ENCODE results near the gene GRK4. TPM values are rescaled to one million over a fixed set of nuclear protein-coding genes. Genes with fewer than 3 reads are reported as not detected.

The GRK4 gene
- polyA plus RNA-seq, 1 of the 3 experiments (the other 2 are of a cell fraction) = 2.7 TPM

GRCh38 chr4:2927016-2927695 is 36.2 kb upstream of the GRK4 start:
- no peaks in the 10 kb centered on the region for H3K9me3 ChIP-seq
- peaks cover 8% of the 10 kb centered on the region for H3F3A ChIP-seq (replicated peaks; ENCODE audit: insufficient read depth)
- no peaks in the 10 kb centered on the region for H3K27me3 ChIP-seq (ENCODE audit: insufficient read depth)
- WGBS (ENCODE audit: low lambda C conversion rate) = 98% methylated on average over 12 of the region's 18 CpGs
- H3K9me2 ChIP-seq = no peaks in the 10 kb centered on the region
- H3K4me2 ChIP-seq = no peak overlapping the region
- H3K27ac ChIP-seq (ENCODE audit: low read depth in 2 of 2, low read length in 1 of 2) = no peak overlapping the region; a peak in 1 of 4 replicates
- DNase-seq = no peak
- CTCF ChIA-PET = no interaction called here
- H2AFZ ChIP-seq (ENCODE audit: low read depth) = no peak overlapping the region
- H4K20me1 ChIP-seq (ENCODE audit: insufficient read depth) = peaks cover 16% of the 10 kb centered on the region; the same call in 1 of the 2 replicates
- H3K4me3 ChIP-seq (ENCODE audit: low read depth in 2 of 2, low read length in 1 of 2) = no peak overlapping the region
- POLR2A ChIA-PET = no interaction called here
- TF ChIP-seq EZH2phosphoT487 (IDR thresholded peaks at IDR 0.05; ENCODE audit: borderline replicate concordance, low read depth) = no peak
- no peak for TF ChIP-seq MXI1 (IDR thresholded peaks at IDR 0.05; ENCODE audit: low read depth, low read length)
- TF ChIP-seq POLR2AphosphoS5 (IDR thresholded peaks at IDR 0.05; ENCODE audit: low read depth, low read length) = no peak
- no peak for TF ChIP-seq ELF1 (IDR thresholded peaks at IDR 0.05)
- no peak for TF ChIP-seq TCF12 (IDR thresholded peaks at IDR 0.05)
- TF ChIP-seq PBX3 (IDR thresholded peaks at IDR 0.05) = no peak
- no peak for TF ChIP-seq RFX5 (IDR thresholded peaks at IDR 0.05; ENCODE audit: low read length)
- TF ChIP-seq NFIC (IDR thresholded peaks at IDR 0.05; ENCODE audit: borderline replicate concordance) = no peak
- TF ChIP-seq EP300 (IDR thresholded peaks at IDR 0.05; ENCODE audit: borderline replicate concordance in 1 of 2, low read depth in 1 of 2, low read length in 1 of 2) = no peak
- TF ChIP-seq IRF3 (IDR thresholded peaks at IDR 0.05; ENCODE audit: low read depth, low read length) = no peak
- H3K9ac ChIP-seq = no peak overlapping the region
- H3K4me1 ChIP-seq (ENCODE audit: control insufficient read depth in 1 of 2, insufficient read depth in 2 of 2, low read depth in 1 of 2, low read length in 1 of 2) = peaks cover 0 to under 1% of the 10 kb centered on the region in 2 experiments; a peak in 1 of 4 replicates
- peaks cover 19 to 84% of the 10 kb centered on the region in 2 experiments for H3K36me3 ChIP-seq (replicated peaks in 1 of 2; ENCODE audit: control insufficient read depth in 1 of 2, insufficient read depth in 2 of 2, low read length in 1 of 2)
- peaks cover 11% of the 10 kb centered on the region; the same call in 1 of the 2 replicates for H3K79me2 ChIP-seq (ENCODE audit: insufficient read depth)

- Histone ChIP-seq H3K9ac (no peak overlapping the region), H4K20me1 (ENCODE audit: insufficient read depth) (peaks cover 11% of the 10 kb centered on the region; the same call in 1 of the 2 replicates), H3K36me3 (replicated peaks in 1 of 2; ENCODE audit: control insufficient read depth in 1 of 2, insufficient read depth in 2 of 2, low read length in 1 of 2) (peaks cover 18 to 89% of the 10 kb centered on the region in 2 experiments), H3K27me3 (ENCODE audit: insufficient read depth) (no peaks in the 10 kb centered on the region), H3K4me2 (no peak overlapping the region), H3K4me1 (ENCODE audit: control insufficient read depth in 1 of 2, insufficient read depth in 2 of 2, low read depth in 1 of 2, low read length in 1 of 2) (peaks cover 0 to 6% of the 10 kb centered on the region in 2 experiments; a peak in 1 of 4 replicates), H3K9me2 (no peaks in the 10 kb centered on the region), H3F3A (replicated peaks; ENCODE audit: insufficient read depth) (peaks cover 8% of the 10 kb centered on the region), H3K27ac (ENCODE audit: low read depth in 2 of 2, low read length in 1 of 2) (no peak overlapping the region), H2AFZ (ENCODE audit: low read depth) (no peak overlapping the region), H3K9me3 (no peaks in the 10 kb centered on the region), H3K4me3 (ENCODE audit: low read depth in 2 of 2, low read length in 1 of 2) (no peak overlapping the region), H3K79me2 (ENCODE audit: insufficient read depth) (peaks cover 8% of the 10 kb centered on the region; the same call in 1 of the 2 replicates)
- ChIA-PET POLR2A (interaction anchor here (1.0 kb wide), 1 partner anchor 9 kb away, joined by 4 read pairs; no protein-coding TSS in a partner anchor), CTCF (no interaction called here)
- TF ChIP-seq GATA2 (CRISPR knock-in tag; IDR thresholded peaks at IDR 0.05) (no peak), USF1 (IDR thresholded peaks at IDR 0.05; ENCODE audit: borderline replicate concordance, low read depth) (no peak), FOXM1 (IDR thresholded peaks at IDR 0.05; ENCODE audit: low read depth) (no peak), MEF2A (IDR thresholded peaks at IDR 0.05; ENCODE audit: borderline replicate concordance, low read depth) (no peak), FOXJ3 (CRISPR knock-in tag; IDR thresholded peaks at IDR 0.05) (no peak), IRF3 (IDR thresholded peaks at IDR 0.05; ENCODE audit: low read depth, low read length) (no peak), ZBTB33 (IDR thresholded peaks at IDR 0.05; ENCODE audit: borderline replicate concordance, low read depth) (no peak), RFX5 (IDR thresholded peaks at IDR 0.05; ENCODE audit: low read length) (no peak), SMC3 (IDR thresholded peaks at IDR 0.05; ENCODE audit: low read depth, low read length) (no peak), TAF1 (IDR thresholded peaks at IDR 0.05; ENCODE audit: borderline replicate concordance, low read depth, low read length) (no peak)
- 93% methylated on average over 12 of the region's 12 CpGs for WGBS (ENCODE audit: low lambda C conversion rate)
- DNase-seq = no peak
Observed at GRCh38 chr4:2927696-2928075, 35.7 kb upstream of the GRK4 start.
